ENCODE data around the gene CD226. TPM values are rescaled to one million over a fixed set of nuclear protein-coding genes. Genes with fewer than 3 reads are reported as not detected.

Gene CD226
- total and polyA plus RNA-seq, 10 of the 15 experiments (the other 5 are each of a cell fraction or from before 2014, with no cell fraction given) = 12.9 to 68.8 (median 47.3) TPM

GRCh38 chr18:69935319-69936190 lies 12.1 kb downstream of the CD226 start (continued):
- TF ChIP-seq SKIL (IDR thresholded peaks at IDR 0.05; ENCODE audit: low read depth, poor library complexity, severe bottlenecking) (peak; percentile 66), ZBED1 (IDR thresholded peaks at IDR 0.05; ENCODE audit: borderline replicate concordance) (peak; percentile 88; the same call in 1 of the 2 replicates), CHD1 (IDR thresholded peaks at IDR 0.05; ENCODE audit: low read depth, low read length) (no peak), BCL11A (IDR thresholded peaks at IDR 0.05; ENCODE audit: low read depth, low read length) (peak; percentile 86), E2F8 (IDR thresholded peaks at IDR 0.05; ENCODE audit: low read depth, partially characterized antibody) (no peak), POLR2AphosphoS5 (IDR thresholded peaks at IDR 0.05; ENCODE audit: low read length) (peak; percentile 52), JUNB (IDR thresholded peaks at IDR 0.05) (peak; percentile 24; the same call in 1 of the 2 replicates), MXI1 (IDR thresholded peaks at IDR 0.05; ENCODE audit: low read depth, low read length) (peak; percentile 50; the same call in 1 of the 2 replicates), CUX1 (IDR thresholded peaks at IDR 0.05; ENCODE audit: insufficient replicate concordance, low read depth, low read length) (no peak)
